Measurements from ENCODE around the gene PADI1.

DNA sequence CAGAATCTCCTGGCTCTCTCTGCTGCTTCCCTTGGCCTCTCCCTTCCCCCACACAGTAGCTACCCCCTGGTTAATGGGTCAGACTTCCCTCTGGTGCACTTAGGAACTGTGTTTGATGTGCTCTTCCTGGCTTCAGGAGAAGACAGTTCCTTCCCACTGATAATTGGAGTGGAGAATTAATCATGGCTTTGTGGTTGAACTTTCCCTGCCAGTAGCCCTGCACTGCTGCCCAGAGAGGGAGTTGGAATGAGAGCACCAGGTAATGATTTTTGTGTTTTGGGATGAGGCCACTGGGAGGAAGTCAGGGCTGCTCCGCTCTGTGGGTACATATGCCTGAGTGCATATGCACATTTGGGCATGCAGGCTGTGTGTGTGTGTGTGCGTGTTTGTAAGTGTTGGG is 46.0 kb upstream of the PADI1 start:
- TF ChIP-seq POLR2A (IDR thresholded peaks at IDR 0.05; ENCODE audit: extremely low read depth, insufficient read length), result no peak
- TF ChIP-seq, protein P1, sequence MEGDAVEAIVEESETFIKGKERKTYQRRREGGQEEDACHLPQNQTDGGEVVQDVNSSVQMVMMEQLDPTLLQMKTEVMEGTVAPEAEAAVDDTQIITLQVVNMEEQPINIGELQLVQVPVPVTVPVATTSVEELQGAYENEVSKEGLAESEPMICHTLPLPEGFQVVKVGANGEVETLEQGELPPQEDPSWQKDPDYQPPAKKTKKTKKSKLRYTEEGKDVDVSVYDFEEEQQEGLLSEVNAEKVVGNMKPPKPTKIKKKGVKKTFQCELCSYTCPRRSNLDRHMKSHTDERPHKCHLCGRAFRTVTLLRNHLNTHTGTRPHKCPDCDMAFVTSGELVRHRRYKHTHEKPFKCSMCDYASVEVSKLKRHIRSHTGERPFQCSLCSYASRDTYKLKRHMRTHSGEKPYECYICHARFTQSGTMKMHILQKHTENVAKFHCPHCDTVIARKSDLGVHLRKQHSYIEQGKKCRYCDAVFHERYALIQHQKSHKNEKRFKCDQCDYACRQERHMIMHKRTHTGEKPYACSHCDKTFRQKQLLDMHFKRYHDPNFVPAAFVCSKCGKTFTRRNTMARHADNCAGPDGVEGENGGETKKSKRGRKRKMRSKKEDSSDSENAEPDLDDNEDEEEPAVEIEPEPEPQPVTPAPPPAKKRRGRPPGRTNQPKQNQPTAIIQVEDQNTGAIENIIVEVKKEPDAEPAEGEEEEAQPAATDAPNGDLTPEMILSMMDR (IDR thresholded peaks at IDR 0.05; ENCODE audit: low read depth, low read length), result no peak
